Smooth muscle cell (in vitro differentiated cells): ENCODE data around the gene SBF2. TPM values are rescaled to one million over a fixed set of nuclear protein-coding genes. Genes with fewer than 3 reads are reported as not detected.

Experiments
- DNase-seq: peaks from one replicate; lab custom pipeline; 2025; ENCODE audit not compliant: unreplicated experiment; lab: John Stamatoyannopoulos, UW
- H2AFZ ChIP-seq: fragments of 200-600 bp; sonication (generic); 2 replicates; pipeline ENCODE4 v1.6.0; 2016; ENCODE audit warnings: antibody characterized with exemption, low read depth, mild to moderate bottlenecking
- H3F3A ChIP-seq: fragments of 200-600 bp; sonication (generic); 2 replicates; pipeline ENCODE4 v1.6.0; 2017; ENCODE audit warnings: antibody characterized with exemption, low read depth
- H3K27ac ChIP-seq: fragments of 200-600 bp; sonication (generic); 2 replicates; pipeline ENCODE4 v1.5.1; 2016; ENCODE audit warnings: low read depth, mild to moderate bottlenecking
- H3K27me3 ChIP-seq: fragments of 200-600 bp; sonication (generic); 2 replicates; pipeline ENCODE4 v1.6.1; 2016; ENCODE audit warnings: low read depth, mild to moderate bottlenecking
- H3K36me3 ChIP-seq: fragments of 200-600 bp; sonication (generic); 2 replicates; pipeline ENCODE4 v1.5.1; 2016; ENCODE audit warnings: low read depth
- H3K4me1 ChIP-seq: fragments of 200-600 bp; sonication (generic); 2 replicates; pipeline ENCODE4 v1.5.1; 2016; ENCODE audit warnings: low read depth
- H3K4me2 ChIP-seq: fragments of 200-600 bp; sonication (generic); 2 replicates; pipeline ENCODE4 v1.6.0; 2016; ENCODE audit warnings: mild to moderate bottlenecking
- H3K4me3 ChIP-seq: fragments of 200-600 bp; sonication (generic); 2 replicates; pipeline ENCODE4 v1.5.1; 2016; ENCODE audit warnings: mild to moderate bottlenecking
- H3K79me2 ChIP-seq: fragments of 200-600 bp; sonication (generic); 2 replicates; pipeline ENCODE4 v1.6.0; 2016; ENCODE audit warnings: low read depth, mild to moderate bottlenecking
- H3K9ac ChIP-seq: fragments of 200-600 bp; sonication (generic); 2 replicates; pipeline ENCODE4 v1.6.0; 2016; ENCODE audit warnings: low read depth
- H3K9me3 ChIP-seq: fragments of 200-600 bp; sonication (generic); replicated peaks from 2 replicates; pipeline ENCODE4 v1.5.1; 2016; ENCODE audit warnings: low read depth
- H4K20me1 ChIP-seq: fragments of 200-600 bp; sonication (generic); 2 replicates; pipeline ENCODE4 v1.6.0; 2016; ENCODE audit warnings: low read depth
- WGBS: methylation state at CpG from one replicate; pipeline ENCODE4 v1.1.7; 2016; ENCODE audit warnings: low lambda C conversion rate; 5-methylcytosine and 5-hydroxymethylcytosine counted together
- polyA plus RNA-seq: library from polyadenylated mRNA; unstranded; fragments of >200 nt; fragmentation: Nextera tagmentation; extraction: Ambion mirVana; gene quantifications from 2 replicates; pipeline ENCODE4 v1.2.1, GENCODE V29; 2016
- total RNA-seq: library from RNA; depleted of rRNA; stranded (reverse); fragments of >200 nt; gene quantifications from 2 replicates; pipeline ENCODE4 v1.2.3, GENCODE V29; 2014
- TF ChIP-seq, protein P1 (sequence below): fragments of 200-600 bp; sonication (generic); IDR thresholded peaks from 2 replicates; pipeline ENCODE4 v1.5.1; 2017; ENCODE audit warnings: borderline replicate concordance, mild to moderate bottlenecking, antibody characterized with exemption; ENCODE audit not compliant: insufficient read depth, poor library complexity, severe bottlenecking

The SBF2 gene
- total and polyA plus RNA-seq, 2 experiments from 2014 or later = 19.0 to 80.7 TPM

DNA sequence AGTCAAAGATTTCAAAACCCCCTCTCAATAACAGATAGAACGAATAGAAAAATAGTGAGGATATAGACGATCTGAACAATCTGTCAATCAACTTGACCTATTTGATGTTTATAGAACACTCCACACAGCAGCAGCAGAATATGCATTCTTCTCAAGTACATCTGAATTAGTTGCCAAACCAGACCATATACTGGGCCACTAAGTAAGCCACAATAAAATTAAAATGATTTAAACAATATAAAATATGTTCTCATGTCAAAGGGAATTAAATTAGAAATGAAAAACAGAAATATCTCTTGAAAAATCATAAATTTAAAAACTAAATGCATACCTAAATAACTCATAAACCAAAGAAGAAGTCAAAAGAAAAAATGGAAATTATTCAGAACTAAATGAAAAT lies 229.2 kb downstream of the SBF2 start:
- TF ChIP-seq, protein P1, sequence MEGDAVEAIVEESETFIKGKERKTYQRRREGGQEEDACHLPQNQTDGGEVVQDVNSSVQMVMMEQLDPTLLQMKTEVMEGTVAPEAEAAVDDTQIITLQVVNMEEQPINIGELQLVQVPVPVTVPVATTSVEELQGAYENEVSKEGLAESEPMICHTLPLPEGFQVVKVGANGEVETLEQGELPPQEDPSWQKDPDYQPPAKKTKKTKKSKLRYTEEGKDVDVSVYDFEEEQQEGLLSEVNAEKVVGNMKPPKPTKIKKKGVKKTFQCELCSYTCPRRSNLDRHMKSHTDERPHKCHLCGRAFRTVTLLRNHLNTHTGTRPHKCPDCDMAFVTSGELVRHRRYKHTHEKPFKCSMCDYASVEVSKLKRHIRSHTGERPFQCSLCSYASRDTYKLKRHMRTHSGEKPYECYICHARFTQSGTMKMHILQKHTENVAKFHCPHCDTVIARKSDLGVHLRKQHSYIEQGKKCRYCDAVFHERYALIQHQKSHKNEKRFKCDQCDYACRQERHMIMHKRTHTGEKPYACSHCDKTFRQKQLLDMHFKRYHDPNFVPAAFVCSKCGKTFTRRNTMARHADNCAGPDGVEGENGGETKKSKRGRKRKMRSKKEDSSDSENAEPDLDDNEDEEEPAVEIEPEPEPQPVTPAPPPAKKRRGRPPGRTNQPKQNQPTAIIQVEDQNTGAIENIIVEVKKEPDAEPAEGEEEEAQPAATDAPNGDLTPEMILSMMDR = no peak
- H3K4me2 ChIP-seq = no peak overlapping the region
- H3K4me3 ChIP-seq = no peak overlapping the region
- H3K4me1 ChIP-seq = no peaks in the 10 kb centered on the region
- H3K9ac ChIP-seq = no peak overlapping the region
- no peak for DNase-seq
- H2AFZ ChIP-seq = no peak overlapping the region
- peaks cover 3% of the 10 kb centered on the region for H3K9me3 ChIP-seq
- 90% methylated on average over 2 of the region's 2 CpGs for WGBS
- peaks cover 3% of the 10 kb centered on the region for H3K36me3 ChIP-seq
- H3K79me2 ChIP-seq = peaks cover 54% of the 10 kb centered on the region
- H3K27me3 ChIP-seq = no peaks in the 10 kb centered on the region
- no peak overlapping the region for H3K27ac ChIP-seq
- peaks cover 29% of the 10 kb centered on the region for H4K20me1 ChIP-seq
- no peaks in the 10 kb centered on the region for H3F3A ChIP-seq

DNA sequence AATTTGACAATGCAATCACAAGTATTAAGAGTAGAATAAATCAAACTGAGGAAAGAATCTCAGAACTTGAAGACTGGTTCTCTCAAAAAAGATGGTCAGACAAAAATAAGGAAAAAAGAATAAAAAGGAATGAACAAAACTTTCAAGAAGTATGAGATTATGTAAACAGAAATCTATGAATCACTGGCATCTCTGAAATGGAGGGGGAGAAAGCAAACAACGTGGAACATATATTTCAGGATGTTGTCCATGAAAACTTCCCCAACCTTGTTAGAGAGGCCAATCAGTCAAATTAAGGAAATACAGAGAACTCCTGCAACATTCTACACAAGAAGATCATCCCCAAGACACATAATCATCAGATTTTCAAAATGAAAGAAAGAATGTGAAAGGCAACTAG lies 235.7 kb downstream of the SBF2 start:
- Histone ChIP-seq H3K79me2 (peaks cover 46% of the 10 kb centered on the region), H3K36me3 (peaks cover 3% of the 10 kb centered on the region), H3K4me3 (no peak overlapping the region), H3K4me2 (no peak overlapping the region), H4K20me1 (peaks cover 8% of the 10 kb centered on the region), H3K27ac (no peak overlapping the region), H3K4me1 (no peaks in the 10 kb centered on the region), H3K27me3 (no peaks in the 10 kb centered on the region), H3F3A (no peaks in the 10 kb centered on the region), H3K9ac (no peak overlapping the region), H2AFZ (no peak overlapping the region), H3K9me3 (peaks cover 3% of the 10 kb centered on the region)
- no peak for DNase-seq
- TF ChIP-seq, protein P1 = no peak
- 83% methylated on average over 1 of the region's 1 CpG for WGBS

DNA sequence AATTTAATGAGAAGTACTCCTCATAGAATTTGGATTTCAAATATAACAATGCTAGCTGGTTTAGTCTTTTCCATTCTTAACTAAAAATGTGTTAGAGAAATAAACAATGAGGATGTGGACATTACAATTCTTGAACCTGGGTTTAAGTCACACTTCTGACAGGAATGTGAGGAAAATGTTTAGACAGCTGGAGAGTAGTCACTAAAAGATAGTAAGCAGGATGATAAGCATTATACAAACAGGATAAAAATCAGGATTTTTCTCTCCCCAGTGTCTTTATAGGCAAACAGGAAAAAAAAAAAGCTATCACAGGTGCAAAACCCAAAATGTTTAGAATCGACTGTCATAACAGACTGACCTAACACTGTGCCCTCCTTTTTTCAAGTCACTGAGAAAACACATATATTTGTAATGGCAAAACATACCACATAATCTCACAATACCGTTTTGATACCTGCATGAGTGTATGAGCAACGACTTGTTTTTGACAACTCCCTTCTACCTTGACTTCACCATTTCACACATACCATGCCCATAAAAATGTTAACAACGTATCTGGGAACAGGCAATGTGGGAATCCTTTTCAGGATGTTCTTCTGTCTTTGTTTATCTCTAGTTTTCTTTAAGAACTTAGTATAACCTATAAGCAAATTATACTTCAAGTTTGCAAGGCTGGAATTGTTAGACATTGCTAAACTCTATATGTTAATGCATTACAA lies 242.0 kb downstream of the SBF2 start:
- Histone ChIP-seq H3F3A (no peaks in the 10 kb centered on the region), H4K20me1 (peaks cover 25% of the 10 kb centered on the region), H3K36me3 (no peaks in the 10 kb centered on the region), H3K27ac (no peak overlapping the region), H3K79me2 (peaks cover 17% of the 10 kb centered on the region), H3K4me1 (no peaks in the 10 kb centered on the region), H3K9ac (no peak overlapping the region), H3K27me3 (no peaks in the 10 kb centered on the region), H3K4me2 (no peak overlapping the region), H2AFZ (no peak overlapping the region), H3K9me3 (no peaks in the 10 kb centered on the region), H3K4me3 (no peak overlapping the region)
- 70% methylated on average over 4 of the region's 4 CpGs for WGBS
- TF ChIP-seq, protein P1 = no peak
- no peak for DNase-seq

DNA sequence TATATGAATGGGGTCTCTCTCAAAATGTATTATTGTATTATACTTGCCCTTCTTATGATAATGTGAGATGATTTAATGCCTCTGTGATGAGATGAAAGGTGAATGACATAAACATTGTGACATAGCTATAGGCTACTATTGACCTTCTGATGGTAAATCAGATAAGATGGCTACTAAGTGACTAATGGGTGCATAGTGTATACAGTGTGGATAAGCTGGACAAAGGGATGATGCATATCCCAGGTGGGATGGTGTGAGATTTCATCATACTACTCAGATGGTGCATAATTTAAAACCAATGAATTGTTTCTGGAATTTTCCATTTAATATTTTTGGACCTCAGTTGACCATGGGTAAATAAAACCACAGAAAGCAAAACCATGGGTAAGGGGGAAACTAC lies 243.5 kb downstream of the SBF2 start:
- DNase-seq = no peak
- Histone ChIP-seq H3K79me2 (peaks cover 24% of the 10 kb centered on the region), H3K27ac (no peak overlapping the region)

More for the DNA sequence above, 243.5 kb downstream of the SBF2 start:
- Histone ChIP-seq H4K20me1 (peaks cover 25% of the 10 kb centered on the region), H3K4me2 (no peak overlapping the region), H3K36me3 (no peaks in the 10 kb centered on the region), H3K27me3 (no peaks in the 10 kb centered on the region), H3F3A (no peaks in the 10 kb centered on the region), H3K4me1 (no peaks in the 10 kb centered on the region), H2AFZ (no peak overlapping the region), H3K9ac (no peak overlapping the region), H3K9me3 (no peaks in the 10 kb centered on the region), H3K4me3 (no peak overlapping the region)
- TF ChIP-seq, protein P1 = no peak
